ENCODE data around the gene MARCHF10.
A peak's percentile ranks its signal among the peaks of the same experiment; 100 is the strongest.

The MARCHF10 gene

DNA sequence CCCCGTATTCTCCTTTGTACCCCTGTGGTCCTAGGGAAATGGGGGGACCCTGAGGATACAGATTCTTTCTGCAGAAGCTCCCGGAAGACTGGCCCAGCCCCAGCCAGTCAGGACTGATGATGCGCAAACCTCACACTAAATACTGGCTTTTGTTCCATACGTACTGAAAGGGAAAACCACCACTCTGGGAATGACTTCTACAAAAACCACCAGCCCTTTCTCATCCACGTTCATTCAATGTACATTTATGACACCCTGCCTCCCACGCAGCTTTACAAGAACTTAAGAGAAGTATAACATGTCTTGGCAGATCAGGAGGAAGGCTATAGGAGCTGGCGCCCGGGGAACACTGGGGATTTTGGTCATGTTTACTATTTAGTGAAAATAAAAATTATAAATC, 70.6 kb downstream of the MARCHF10 start:
- H3K27me3 ChIP-seq = no peaks in the 10 kb centered on the region
- no peak overlapping the region for H3K9ac ChIP-seq
- H3K4me2 ChIP-seq = no peak overlapping the region
- H3K27ac ChIP-seq = no peak overlapping the region
- no peaks in the 10 kb centered on the region for H3K9me3 ChIP-seq (replicated peaks in 1 of 11)
- 0 out of 20 replicates have a peak, but pooled peaks cover 0 to 3% (median 0%) of the 10 kb centered on the region in 10 experiments for H3K4me1 ChIP-seq
- TF ChIP-seq Cebpa-rat (IDR thresholded peaks at IDR 0.05) = no peak
- H4K20me1 ChIP-seq = no peaks in the 10 kb centered on the region
- H3K36me3 ChIP-seq = no peaks in the 10 kb centered on the region
- no peak overlapping the region for H3K4me3 ChIP-seq

DNA sequence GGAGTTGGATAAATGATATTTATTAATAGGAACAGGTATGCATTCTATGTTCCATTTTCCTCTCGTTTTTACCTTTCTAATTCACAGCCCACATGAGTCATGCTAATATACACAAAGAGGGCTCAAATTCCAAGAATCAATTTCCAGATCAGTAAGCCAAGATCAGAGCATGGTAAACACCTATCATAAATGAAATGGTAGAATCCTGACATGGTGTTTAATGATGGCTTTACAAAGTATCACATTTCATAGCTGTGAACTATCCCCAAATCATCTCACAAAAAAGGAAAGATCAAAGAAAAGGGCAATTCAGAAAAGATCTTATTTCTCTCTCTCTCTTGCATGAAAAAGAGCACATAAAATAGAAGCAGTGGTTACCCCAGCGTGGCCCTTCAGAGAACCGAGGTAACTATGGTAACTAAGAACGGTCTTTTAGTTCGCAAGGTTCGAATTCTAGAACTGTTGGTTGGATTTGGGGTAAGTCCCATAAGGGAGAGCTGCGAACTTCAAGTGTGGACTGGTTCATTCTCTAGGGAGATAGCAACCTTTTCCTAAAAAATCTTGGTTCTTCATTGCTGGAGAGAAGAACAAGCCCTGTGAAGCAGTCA, 73.0 kb downstream of the MARCHF10 start:
- Histone ChIP-seq H3K4me1 (0 out of 20 replicates have a peak, but pooled peaks cover 0 to 9% (median 0%) of the 10 kb centered on the region in 10 experiments), H3K4me2 (no peak overlapping the region), H3K9ac (no peak overlapping the region), H3K9me3 (replicated peaks in 1 of 11) (no peaks in the 10 kb centered on the region), H3K4me3 (no peak overlapping the region), H3K27ac (no peak overlapping the region), H3K27me3 (no peaks in the 10 kb centered on the region), H3K36me3 (no peaks in the 10 kb centered on the region), H4K20me1 (no peaks in the 10 kb centered on the region)
- no peak for TF ChIP-seq Cebpa-rat (IDR thresholded peaks at IDR 0.05)

DNA sequence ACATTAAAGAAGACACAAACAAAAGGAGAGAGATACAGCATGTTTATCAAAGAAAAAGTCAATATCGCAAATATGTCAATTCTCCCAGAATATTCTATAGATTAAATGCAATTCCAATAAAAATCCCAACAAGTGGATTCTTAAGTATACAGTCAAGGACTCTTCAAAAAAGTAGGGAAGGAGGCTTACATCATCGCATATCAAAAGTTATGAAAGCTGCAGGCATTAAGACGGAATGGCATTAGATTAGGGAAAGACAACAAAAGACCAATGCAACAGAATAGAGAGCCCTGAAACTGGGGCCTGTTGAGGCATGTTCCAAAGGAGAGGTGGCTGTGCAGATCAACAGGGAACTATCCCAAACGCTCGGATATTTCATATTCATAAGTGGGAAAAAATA, 76.0 kb downstream of the MARCHF10 start:
- Histone ChIP-seq H3K4me2 (no peak overlapping the region), H4K20me1 (no peaks in the 10 kb centered on the region), H3K4me1 (peaks cover 0 to 28% (median 13%) of the 10 kb centered on the region in 10 experiments; a peak in 13 of 20 replicates), H3K27me3 (no peaks in the 10 kb centered on the region), H3K9ac (no peak overlapping the region), H3K36me3 (no peaks in the 10 kb centered on the region), H3K9me3 (replicated peaks in 1 of 11) (0 out of 22 replicates have a peak, but pooled peaks cover 0 to 6% (median 0%) of the 10 kb centered on the region in 11 experiments), H3K27ac (no peak overlapping the region), H3K4me3 (no peak overlapping the region)
- TF ChIP-seq Cebpa-rat (IDR thresholded peaks at IDR 0.05) = no peak

DNA sequence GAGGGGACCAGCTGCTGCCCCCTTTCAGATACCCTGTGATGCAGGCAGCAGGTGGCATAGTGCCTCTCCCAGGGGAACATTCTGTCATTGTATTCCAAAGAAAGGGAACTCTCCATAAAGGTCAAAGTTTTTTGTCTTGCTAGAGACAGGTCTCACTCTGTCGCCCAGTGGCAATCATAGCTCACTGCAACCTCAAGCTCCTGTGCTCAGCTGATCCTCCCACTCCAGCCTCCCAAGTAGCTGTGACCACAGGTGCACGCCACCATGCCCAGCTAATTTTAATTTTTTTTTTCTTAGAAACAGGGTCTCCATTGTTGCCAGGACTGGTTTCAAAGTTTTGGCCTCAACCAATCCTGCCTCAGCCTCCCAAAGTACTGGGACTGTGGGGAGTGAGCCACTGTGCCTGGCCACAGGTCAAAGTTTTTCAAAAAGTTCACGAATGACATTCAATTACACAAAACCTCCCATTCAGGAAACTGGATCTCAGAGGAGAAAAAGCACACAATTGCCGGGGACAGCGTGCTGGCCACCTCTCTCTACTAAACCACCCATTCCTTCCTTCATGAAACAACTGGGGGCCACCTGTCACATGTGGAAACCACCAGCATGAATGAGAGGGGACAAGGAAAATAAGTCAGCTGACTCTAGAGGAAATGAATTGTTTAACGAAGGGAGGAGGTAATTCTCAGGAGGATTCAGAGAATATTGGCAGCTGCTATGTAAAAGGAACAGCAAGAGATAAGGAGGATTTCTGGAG, 80.0 kb downstream of the MARCHF10 start:
- Histone ChIP-seq H3K4me1 (peaks cover 20 to 55% (median 37%) of the 10 kb centered on the region in 10 experiments), H3K4me2 (peak overlapping the region in 8 of 11 experiments; percentile 16 to 67 (median 56); a peak in 15 of 22 replicates)

DNA sequence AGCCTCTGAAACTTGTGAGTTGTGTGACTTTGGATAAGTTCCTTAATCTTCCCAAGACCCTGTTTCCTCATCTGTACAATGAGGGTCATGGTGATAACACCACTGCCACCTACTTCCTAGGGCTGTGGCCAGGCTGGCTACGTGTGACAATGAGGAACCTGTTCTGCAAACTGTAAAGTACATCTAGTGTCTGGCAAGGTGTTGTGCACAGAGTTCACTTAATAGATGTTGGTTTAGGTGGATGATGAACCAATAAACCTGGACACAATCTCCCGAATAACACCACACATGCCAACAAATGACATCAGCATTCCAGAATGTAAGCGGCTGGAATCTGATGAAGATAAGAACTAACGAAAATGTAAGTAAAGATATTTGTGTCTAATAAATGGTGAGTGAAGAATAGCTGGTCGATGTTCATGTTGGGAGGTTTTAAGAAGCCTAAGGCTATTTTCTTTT, 82.3 kb downstream of the MARCHF10 start:
- no peaks in the 10 kb centered on the region for H3K36me3 ChIP-seq
- peak overlapping the region; percentile 65 to 80 (median 76) for H3K4me2 ChIP-seq
- no peak for TF ChIP-seq Cebpa-rat (IDR thresholded peaks at IDR 0.05)
- 0 out of 22 replicates have a peak, but pooled peaks cover 0 to 6% (median 0%) of the 10 kb centered on the region in 11 experiments for H3K9me3 ChIP-seq (replicated peaks in 1 of 11)
- no peaks in the 10 kb centered on the region for H3K27me3 ChIP-seq
- H3K4me3 ChIP-seq = no peak overlapping the region
- no peaks in the 10 kb centered on the region for H4K20me1 ChIP-seq
- H3K27ac ChIP-seq = no peak overlapping the region
- H3K4me1 ChIP-seq = peaks cover 20 to 54% (median 37%) of the 10 kb centered on the region in 10 experiments
- no peak overlapping the region for H3K9ac ChIP-seq

More for the DNA sequence above, 80.0 kb downstream of the MARCHF10 start:
- H4K20me1 ChIP-seq = no peaks in the 10 kb centered on the region
- 0 out of 22 replicates have a peak, but pooled peaks cover 0 to 6% (median 0%) of the 10 kb centered on the region in 11 experiments for H3K9me3 ChIP-seq (replicated peaks in 1 of 11)
- H3K9ac ChIP-seq = no peak overlapping the region
- H3K27ac ChIP-seq = no peak overlapping the region
- H3K36me3 ChIP-seq = no peaks in the 10 kb centered on the region
- H3K4me3 ChIP-seq = no peak overlapping the region
- no peak for TF ChIP-seq Cebpa-rat (IDR thresholded peaks at IDR 0.05)
- no peaks in the 10 kb centered on the region for H3K27me3 ChIP-seq

DNA sequence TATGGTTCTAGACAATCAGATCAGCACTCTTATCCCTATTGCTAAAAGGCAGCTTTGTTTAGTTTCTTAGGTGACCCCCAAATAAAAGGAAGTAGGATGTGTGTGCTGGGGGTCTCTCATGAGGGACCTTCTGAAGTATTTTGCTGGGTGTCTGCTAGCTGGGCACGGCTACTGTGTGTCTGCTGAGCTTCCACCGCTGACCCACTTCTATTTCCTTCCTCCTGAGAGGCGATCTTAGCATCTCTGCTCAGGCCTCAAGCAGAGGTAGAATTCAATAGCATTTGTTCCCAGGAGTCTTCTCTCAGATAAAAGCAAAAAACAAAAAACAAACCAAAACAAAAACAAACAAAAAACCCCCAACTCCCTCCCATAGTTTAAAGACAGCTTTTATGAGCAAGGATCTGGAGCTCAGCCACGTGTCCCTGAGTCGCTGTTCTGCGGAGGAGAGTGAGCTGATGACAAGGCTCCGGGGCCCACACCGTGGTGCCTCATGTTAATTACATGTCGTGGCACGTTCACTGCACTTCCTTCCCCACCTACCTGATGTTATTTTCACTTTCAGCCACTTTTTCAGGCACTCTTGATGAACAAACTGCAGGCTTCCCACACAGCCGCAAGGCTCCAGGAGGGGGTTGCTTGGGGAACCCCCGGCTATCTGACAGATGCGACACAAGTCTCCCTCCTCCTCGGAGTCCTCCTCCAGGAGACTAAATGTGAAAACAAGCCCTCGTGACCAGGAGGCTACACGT, 83.5 kb downstream of the MARCHF10 start:
- H3K27ac ChIP-seq = peak overlapping the region in 5 of 11 experiments; percentile 2 to 42 (median 11); a peak in 5 of 22 replicates
- peak overlapping the region in 3 of 11 experiments; percentile 7 to 30 (median 12); a peak in 4 of 22 replicates for H3K9ac ChIP-seq
- TF ChIP-seq Cebpa-rat (IDR thresholded peaks at IDR 0.05) = no peak
- no peak overlapping the region for H3K4me3 ChIP-seq
- no peaks in the 10 kb centered on the region for H3K27me3 ChIP-seq
- peaks cover 0 to 14% (median 6%) of the 10 kb centered on the region in 11 experiments; a peak in 12 of 22 replicates for H3K9me3 ChIP-seq (replicated peaks in 1 of 11)
- no peaks in the 10 kb centered on the region for H4K20me1 ChIP-seq
- H3K36me3 ChIP-seq = no peaks in the 10 kb centered on the region
- H3K4me2 ChIP-seq = peak overlapping the region; percentile 65 to 80 (median 76)
- H3K4me1 ChIP-seq = peaks cover 20 to 62% (median 46%) of the 10 kb centered on the region in 10 experiments

DNA sequence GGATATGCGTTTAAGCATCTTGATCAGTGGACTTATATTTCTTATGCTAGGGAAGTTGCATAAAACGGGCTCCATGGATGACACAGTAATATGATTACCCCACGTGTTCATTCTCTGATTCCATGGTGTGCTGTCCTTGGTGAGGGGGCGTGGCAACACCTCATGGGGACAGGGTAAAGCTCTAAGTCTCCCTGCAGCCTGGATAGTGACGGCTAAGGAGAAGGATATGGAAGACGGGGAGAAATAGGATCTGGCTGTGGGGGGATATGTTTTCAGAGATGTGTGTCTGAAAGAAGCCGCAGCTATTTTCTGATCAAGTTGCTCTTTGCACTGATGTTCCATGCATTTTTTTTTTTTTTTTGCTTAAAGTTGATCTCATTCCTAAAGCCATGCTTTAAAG, 84.3 kb downstream of the MARCHF10 start:
- Histone ChIP-seq H3K4me3 (no peak overlapping the region), H4K20me1 (no peaks in the 10 kb centered on the region), H3K9me3 (replicated peaks in 1 of 11) (peaks cover 0 to 19% (median 8%) of the 10 kb centered on the region in 11 experiments; a peak in 12 of 22 replicates), H3K4me2 (peak overlapping the region in 9 of 11 experiments; percentile 65 to 80 (median 76); a peak in 15 of 22 replicates), H3K27me3 (no peaks in the 10 kb centered on the region), H3K27ac (no peak overlapping the region), H3K36me3 (no peaks in the 10 kb centered on the region), H3K4me1 (peaks cover 20 to 61% (median 44%) of the 10 kb centered on the region in 10 experiments), H3K9ac (no peak overlapping the region)
- no peak for TF ChIP-seq Cebpa-rat (IDR thresholded peaks at IDR 0.05)

DNA sequence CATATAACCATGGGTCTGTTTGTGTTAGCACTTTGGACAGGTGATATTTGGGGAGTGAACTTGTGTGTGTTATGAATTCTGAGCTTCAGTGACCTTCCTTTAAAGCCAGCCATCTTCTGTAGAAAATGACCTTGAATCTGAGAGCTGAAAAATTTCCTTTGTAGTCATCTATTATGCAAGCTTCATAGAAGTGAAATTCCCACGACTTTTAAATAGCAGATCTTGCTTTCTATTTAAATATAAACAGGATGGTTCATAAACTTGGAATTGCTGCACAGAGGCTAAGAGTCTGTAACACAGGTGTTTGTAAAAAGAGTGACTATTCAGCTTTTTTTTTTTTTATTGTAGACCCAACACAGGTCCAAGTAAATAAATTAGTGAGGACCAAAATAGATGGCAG, 85.5 kb downstream of the MARCHF10 start:
- no peak overlapping the region for H3K4me3 ChIP-seq
- H3K36me3 ChIP-seq = no peaks in the 10 kb centered on the region
- H4K20me1 ChIP-seq = no peaks in the 10 kb centered on the region
- peaks cover 20 to 61% (median 46%) of the 10 kb centered on the region in 10 experiments for H3K4me1 ChIP-seq
- H3K9ac ChIP-seq = no peak overlapping the region
- H3K27me3 ChIP-seq = peaks cover 0 to 5% (median 0%) of the 10 kb centered on the region in 11 experiments; a peak in 1 of 22 replicates
- no peak for TF ChIP-seq Cebpa-rat (IDR thresholded peaks at IDR 0.05)
- H3K9me3 ChIP-seq (replicated peaks in 1 of 11) = peaks cover 0 to 13% (median 8%) of the 10 kb centered on the region in 11 experiments; a peak in 12 of 22 replicates
- H3K4me2 ChIP-seq = no peak overlapping the region
- no peak overlapping the region for H3K27ac ChIP-seq
